ENCODE results near the gene RBM38. TPM values are rescaled to one million over a fixed set of nuclear protein-coding genes. Genes with fewer than 3 reads are reported as not detected.

RBM38 gene
- total and polyA plus RNA-seq, 9 of the 15 experiments (the other 6 are each of a cell fraction or from before 2014, with no cell fraction given), result 0.28 to 82.4 (median 33.2) TPM

- TF ChIP-seq ZMIZ1 (IDR thresholded peaks at IDR 0.05; ENCODE audit: low read depth in 2 of 2, low read length in 2 of 2) (peak in 1 of 2 experiments; percentile 93; a peak in 2 of 4 replicates), KDM4B (IDR thresholded peaks at IDR 0.05; ENCODE audit: borderline replicate concordance in 2 of 2, low read depth in 1 of 2) (no peak; a peak in 1 of 4 replicates), PHB2 (IDR thresholded peaks at IDR 0.05; ENCODE audit: low read depth) (no peak), ZNF717 (CRISPR knock-in tag; IDR thresholded peaks at IDR 0.05) (no peak), MBD1 (CRISPR knock-in tag; IDR thresholded peaks at IDR 0.05) (no peak), PCBP2 (IDR thresholded peaks at IDR 0.05; ENCODE audit: low read depth, low read length, poor library complexity, severe bottlenecking) (no peak), HINFP (tag; conservative IDR thresholded peaks at IDR 0.05; ENCODE audit: low read depth) (no peak), BRCA1 (IDR thresholded peaks at IDR 0.05) (no peak), BRCA1 (CRISPR knock-in tag; IDR thresholded peaks at IDR 0.05) (no peak), HDAC3 (IDR thresholded peaks at IDR 0.05; ENCODE audit: borderline replicate concordance, partially characterized antibody) (peak; percentile 52), ZNF398 (CRISPR knock-in tag; IDR thresholded peaks at IDR 0.05) (no peak), ADNP (tag; IDR thresholded peaks at IDR 0.05) (peak; percentile 95), PPARD (CRISPR knock-in tag; IDR thresholded peaks at IDR 0.05) (no peak), ILK (tag; IDR thresholded peaks at IDR 0.05; ENCODE audit: borderline replicate concordance, low read depth) (no peak), TAF9B (IDR thresholded peaks at IDR 0.05; ENCODE audit: partially characterized antibody) (no peak), HNRNPK (IDR thresholded peaks at IDR 0.05; ENCODE audit: low read depth, low read length, poor library complexity, severe bottlenecking) (no peak), TCF15 (CRISPR knock-in tag; IDR thresholded peaks at IDR 0.05) (no peak)
Observed at GRCh38 chr20:57451795-57452661, 60.8 kb downstream of the RBM38 start (continued).
